Stimulated activated naive B cell treated with anti-CD40 and anti-IgM and Interleukin-4, amounts not matched to agents 10 μg/mL and 1 μg/mL and 100 μg/mL, for 72 hours (primary cell): Measurements from ENCODE around the gene TMEM88.
A peak's percentile ranks its signal among the peaks of the same experiment; 100 is the strongest.

Source experiments
- ATAC-seq, 2 donors: fragments of 150-1000 bp; cut with Tn5 transposase; replicated peaks; 2 replicates each; pipeline ENCODE4 v1.10.0; 2021; ENCODE audit warnings: moderate library complexity in 1 of 2
- DNase-seq: peaks from one replicate; pipeline ENCODE4 v3.0.0; 2021
- H3K27ac Mint-ChIP-seq: one replicate; pipeline ENCODE4 v1.8.0; 2022; ENCODE audit warnings: mild to moderate bottlenecking, mixed read lengths
- H3K27me3 Mint-ChIP-seq, 2 donors: one replicate each; pipeline ENCODE4 v1.8.0; 2022; ENCODE audit warnings: mixed read lengths in 2 of 2
- H3K36me3 Mint-ChIP-seq, 2 donors: one replicate each; pipeline ENCODE4 v1.8.0; 2022; ENCODE audit warnings: mixed read lengths in 2 of 2, mild to moderate bottlenecking in 1 of 2
- H3K4me1 Mint-ChIP-seq, 2 donors: one replicate each; pipeline ENCODE4 v1.8.0; 2022; ENCODE audit warnings: mixed read lengths in 2 of 2, mild to moderate bottlenecking in 1 of 2
- H3K4me3 Mint-ChIP-seq, 2 donors: one replicate each; pipeline ENCODE4 v1.8.0; 2022; ENCODE audit warnings: mild to moderate bottlenecking in 2 of 2, mixed read lengths in 2 of 2, moderate library complexity in 1 of 2
- H3K9me3 Mint-ChIP-seq, 2 donors: one replicate each; pipeline ENCODE4 v1.8.0; 2022; ENCODE audit warnings: mixed read lengths in 2 of 2, mild to moderate bottlenecking in 1 of 2

TMEM88 gene

GRCh38 chr17:7867881-7868329 lies 13.0 kb downstream of the TMEM88 start:
- no peak overlapping the region for H3K27ac Mint-ChIP-seq
- peaks cover 21% of the 10 kb centered on the region in 2 donors for H3K36me3 Mint-ChIP-seq
- peaks cover 6 to 17% of the 10 kb centered on the region in 2 donors for H3K4me1 Mint-ChIP-seq
- no peaks in the 10 kb centered on the region for H3K27me3 Mint-ChIP-seq
- H3K9me3 Mint-ChIP-seq, result no peaks in the 10 kb centered on the region
- no peak for DNase-seq
- no peak for ATAC-seq
- H3K4me3 Mint-ChIP-seq, result no peak overlapping the region

- ATAC-seq (no peak), DNase-seq (no peak)
- Mint-ChIP-seq H3K27me3 (no peaks in the 10 kb centered on the region), H3K27ac (no peak overlapping the region), H3K4me1 (peaks cover 11 to 12% of the 10 kb centered on the region in 2 donors), H3K9me3 (no peaks in the 10 kb centered on the region), H3K36me3 (peaks cover 21 to 26% of the 10 kb centered on the region in 2 donors), H3K4me3 (no peak overlapping the region)
Observed at GRCh38 chr17:7873051-7873450, 18.2 kb downstream of the TMEM88 start.

GRCh38 chr17:7875804-7876370 lies 21.0 kb downstream of the TMEM88 start:
- Mint-ChIP-seq H3K4me3 (no peak overlapping the region), H3K36me3 (peaks cover 20 to 24% of the 10 kb centered on the region in 2 donors), H3K9me3 (no peaks in the 10 kb centered on the region), H3K27me3 (no peaks in the 10 kb centered on the region), H3K4me1 (peaks cover 9 to 10% of the 10 kb centered on the region in 2 donors), H3K27ac (no peak overlapping the region)
- ATAC-seq (no peak), DNase-seq (no peak)

- peaks cover 18% of the 10 kb centered on the region in 2 donors for H3K36me3 Mint-ChIP-seq
- DNase-seq, result no peak
- no peaks in the 10 kb centered on the region for H3K27me3 Mint-ChIP-seq
- no peak overlapping the region for H3K4me3 Mint-ChIP-seq
- H3K4me1 Mint-ChIP-seq, result peaks cover 9 to 10% of the 10 kb centered on the region in 2 donors
- no peak for ATAC-seq
- H3K9me3 Mint-ChIP-seq, result no peaks in the 10 kb centered on the region
- no peak overlapping the region for H3K27ac Mint-ChIP-seq
Observed at GRCh38 chr17:7878234-7878633, 23.4 kb downstream of the TMEM88 start.

GRCh38 chr17:7880076-7880868 lies 25.4 kb downstream of the TMEM88 start:
- no peak overlapping the region for H3K4me3 Mint-ChIP-seq
- peaks cover 8% of the 10 kb centered on the region in 2 donors for H3K36me3 Mint-ChIP-seq
- H3K4me1 Mint-ChIP-seq, result peaks cover 6 to 9% of the 10 kb centered on the region in 2 donors
- DNase-seq (no peak), ATAC-seq (peak; percentile 32 to 53)
- no peak overlapping the region for H3K27ac Mint-ChIP-seq
- no peaks in the 10 kb centered on the region for H3K9me3 Mint-ChIP-seq
- H3K27me3 Mint-ChIP-seq, result no peaks in the 10 kb centered on the region

- Mint-ChIP-seq H3K4me3 (no peak overlapping the region), H3K36me3 (peaks cover 2 to 7% of the 10 kb centered on the region in 2 donors), H3K4me1 (peaks cover 6 to 10% of the 10 kb centered on the region in 2 donors), H3K27ac (no peak overlapping the region), H3K9me3 (no peaks in the 10 kb centered on the region), H3K27me3 (no peaks in the 10 kb centered on the region)
- ATAC-seq, result no peak
- no peak for DNase-seq
Observed at GRCh38 chr17:7881276-7882054, 26.6 kb downstream of the TMEM88 start.

- DNase-seq (no peak), ATAC-seq (no peak)
- Mint-ChIP-seq H3K27me3 (no peaks in the 10 kb centered on the region), H3K4me1 (peaks cover 8 to 9% of the 10 kb centered on the region in 2 donors), H3K36me3 (peaks cover 2 to 7% of the 10 kb centered on the region in 2 donors), H3K9me3 (no peaks in the 10 kb centered on the region), H3K27ac (no peak overlapping the region), H3K4me3 (no peak overlapping the region)
Observed at GRCh38 chr17:7882068-7882467, 27.2 kb downstream of the TMEM88 start.

GRCh38 chr17:7882629-7883028 lies 27.8 kb downstream of the TMEM88 start:
- ATAC-seq (no peak), DNase-seq (no peak)
- no peaks in the 10 kb centered on the region for H3K27me3 Mint-ChIP-seq
- H3K27ac Mint-ChIP-seq, result no peak overlapping the region
- H3K4me1 Mint-ChIP-seq, result peaks cover 8 to 9% of the 10 kb centered on the region in 2 donors
- H3K36me3 Mint-ChIP-seq, result peaks cover 0 to 7% of the 10 kb centered on the region in 2 donors
- H3K9me3 Mint-ChIP-seq, result no peaks in the 10 kb centered on the region
- no peak overlapping the region for H3K4me3 Mint-ChIP-seq

GRCh38 chr17:7883781-7884386 lies 29.0 kb downstream of the TMEM88 start:
- Mint-ChIP-seq H3K27ac (peak overlapping the region; percentile 33), H3K36me3 (peaks cover 0 to 7% of the 10 kb centered on the region in 2 donors), H3K9me3 (no peaks in the 10 kb centered on the region), H3K4me3 (peak overlapping the region; percentile 58 to 59), H3K4me1 (peaks cover 8 to 9% of the 10 kb centered on the region in 2 donors), H3K27me3 (no peaks in the 10 kb centered on the region)
- DNase-seq (no peak), ATAC-seq (no peak)

GRCh38 chr17:7884581-7885366 lies 29.9 kb downstream of the TMEM88 start:
- DNase-seq, result no peak
- Mint-ChIP-seq H3K4me1 (peaks cover 9 to 12% of the 10 kb centered on the region in 2 donors), H3K27ac (peak overlapping the region; percentile 86), H3K36me3 (peaks cover 2 to 7% of the 10 kb centered on the region in 2 donors), H3K9me3 (no peaks in the 10 kb centered on the region), H3K27me3 (no peaks in the 10 kb centered on the region), H3K4me3 (peak overlapping the region; percentile 75 to 80)
- ATAC-seq, result peak in 1 of 2 donors; percentile 1

- peak overlapping the region in 1 of 2 donors; percentile 62 for H3K4me3 Mint-ChIP-seq
- no peaks in the 10 kb centered on the region for H3K27me3 Mint-ChIP-seq
- peaks cover 9 to 12% of the 10 kb centered on the region in 2 donors for H3K4me1 Mint-ChIP-seq
- no peaks in the 10 kb centered on the region for H3K9me3 Mint-ChIP-seq
- DNase-seq (peak; percentile 49), ATAC-seq (peak; percentile 43 to 44)
- H3K27ac Mint-ChIP-seq, result peak overlapping the region; percentile 75
- H3K36me3 Mint-ChIP-seq, result peaks cover 9 to 13% of the 10 kb centered on the region in 2 donors
Observed at GRCh38 chr17:7885367-7886226, 30.7 kb downstream of the TMEM88 start.

GRCh38 chr17:7886227-7887037 lies 31.6 kb downstream of the TMEM88 start:
- Mint-ChIP-seq H3K4me1 (peaks cover 9 to 12% of the 10 kb centered on the region in 2 donors), H3K27ac (no peak overlapping the region), H3K9me3 (no peaks in the 10 kb centered on the region), H3K27me3 (no peaks in the 10 kb centered on the region), H3K4me3 (no peak overlapping the region), H3K36me3 (peaks cover 11 to 15% of the 10 kb centered on the region in 2 donors)
- DNase-seq, result no peak
- ATAC-seq, result peak; percentile 19 to 24
